C1 segment of cervical spinal cord (tissue), 14 donors: Measurements from ENCODE around the gene KDM1A.
A peak's percentile ranks its signal among the peaks of the same experiment; 100 is the strongest.
"Not testable (repeated sequence)": the region's sequence is repeated elsewhere in the genome, so short reads cannot be mapped to it uniquely, and the experiment has no call there.

ENCODE experiments used
- DNase-seq, 14 donors: peaks; one replicate each; lab custom pipeline; 2025; lab: John Stamatoyannopoulos, UW

KDM1A gene

DNA sequence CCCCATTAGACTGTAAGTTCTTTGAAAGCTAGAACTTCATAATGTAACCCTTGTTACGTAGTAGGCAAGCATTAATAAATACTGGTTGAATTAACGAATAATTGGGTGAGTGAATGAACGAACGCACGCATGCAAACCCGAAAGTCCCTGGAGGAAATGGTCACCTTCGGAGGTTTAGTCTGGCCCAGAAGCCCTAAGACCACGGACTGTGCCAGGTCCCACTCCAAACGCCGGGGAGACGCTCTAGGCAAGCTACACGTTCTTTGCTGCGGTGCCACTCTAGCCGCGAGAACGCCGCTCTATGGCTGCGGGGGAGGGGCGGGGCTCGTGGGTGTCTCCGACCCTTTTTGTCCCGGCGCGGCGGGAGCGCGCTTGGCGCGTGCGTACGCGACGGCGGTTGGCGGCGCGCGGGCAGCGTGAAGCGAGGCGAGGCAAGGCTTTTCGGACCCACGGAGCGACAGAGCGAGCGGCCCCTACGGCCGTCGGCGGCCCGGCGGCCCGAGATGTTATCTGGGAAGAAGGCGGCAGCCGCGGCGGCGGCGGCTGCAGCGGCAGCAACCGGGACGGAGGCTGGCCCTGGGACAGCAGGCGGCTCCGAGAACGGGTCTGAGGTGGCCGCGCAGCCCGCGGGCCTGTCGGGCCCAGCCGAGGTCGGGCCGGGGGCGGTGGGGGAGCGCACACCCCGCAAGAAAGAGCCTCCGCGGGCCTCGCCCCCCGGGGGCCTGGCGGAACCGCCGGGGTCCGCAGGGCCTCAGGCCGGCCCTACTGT is at the start of gene KDM1A:
KDM1A (plus strand) TSS at position 375 of the 769 bp plus-strand sequence; CDS start at position 504, 129 bp downstream.
- DNase-seq = peak; percentile 73 to 98 (median 92)

DNA sequence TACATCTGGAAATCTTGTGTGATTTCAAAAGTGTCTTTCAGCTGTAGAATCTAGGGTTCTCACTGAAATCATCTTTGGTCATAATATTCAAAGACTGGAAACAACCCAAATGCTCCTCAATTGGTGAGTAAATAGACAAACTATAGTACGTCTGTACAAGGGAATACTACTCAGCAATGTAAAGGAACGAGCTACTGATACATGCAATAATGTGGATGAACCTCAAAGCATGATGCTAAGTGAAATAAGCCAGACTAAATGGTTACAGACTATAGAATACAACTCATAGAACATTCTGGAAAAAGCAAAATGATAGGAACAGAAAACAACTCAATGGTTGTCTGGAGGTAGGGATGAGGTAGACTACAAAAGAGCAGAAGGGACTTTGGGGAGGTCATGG is 49.2 kb upstream of the KDM1A start:
- no peak for DNase-seq

DNA sequence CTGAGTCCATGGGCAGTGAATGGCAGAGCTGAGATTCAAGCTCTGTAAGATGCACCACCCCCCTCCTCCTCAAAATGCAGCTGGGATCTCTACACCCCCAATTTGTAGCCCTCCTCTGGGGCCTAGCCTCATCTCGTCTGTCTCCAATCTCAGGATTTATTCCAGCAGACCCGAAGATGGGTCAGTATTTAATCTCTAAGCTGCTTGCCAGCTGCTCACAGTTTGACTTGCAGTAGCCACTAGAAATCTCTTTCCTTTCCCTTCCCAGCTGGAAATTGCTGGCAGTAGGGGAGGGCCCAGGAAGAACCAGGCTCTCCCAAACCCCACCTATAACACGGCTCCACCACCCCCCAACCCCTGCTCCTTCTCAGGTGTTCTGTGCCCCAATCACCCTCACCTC is 48.1 kb upstream of the KDM1A start:
- no peak for DNase-seq

DNA sequence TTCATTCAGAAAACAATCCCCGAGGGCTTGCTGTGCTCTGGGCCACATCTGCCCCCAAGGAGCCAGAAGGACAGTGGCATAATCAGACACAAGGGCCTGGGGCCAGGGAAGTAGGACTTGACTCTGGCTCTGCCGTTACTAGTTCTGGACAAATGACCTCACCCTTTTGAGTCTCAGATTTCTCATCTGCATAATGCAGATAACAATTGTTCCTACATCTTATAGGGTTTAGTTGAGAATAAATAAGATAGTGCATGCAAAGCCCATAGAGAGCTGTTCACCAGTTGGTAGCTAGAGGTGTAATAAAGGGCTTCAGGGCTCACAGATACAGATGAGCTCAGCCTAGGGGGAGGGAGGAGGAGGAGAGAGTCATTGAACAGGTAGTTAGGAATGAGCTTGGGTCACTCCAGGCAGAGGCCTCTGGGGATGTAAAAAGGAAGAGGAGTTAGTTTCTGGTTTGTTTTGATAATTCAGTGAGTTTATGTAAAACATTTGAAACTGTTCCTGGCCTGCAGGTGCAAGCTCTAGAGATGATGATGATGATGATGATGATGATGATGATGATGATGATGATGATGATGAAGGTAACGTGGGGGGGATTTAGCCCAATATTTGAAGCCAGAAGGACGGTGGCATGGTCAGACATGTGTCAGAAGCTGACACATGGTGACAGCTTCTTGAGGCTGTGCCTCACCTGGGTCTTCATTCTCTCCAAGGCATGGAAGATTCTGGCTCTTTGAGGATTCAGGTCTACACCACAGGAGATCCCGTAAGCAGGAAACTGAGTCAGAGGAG is 47.5 kb upstream of the KDM1A start:
- DNase-seq = no peak

DNA sequence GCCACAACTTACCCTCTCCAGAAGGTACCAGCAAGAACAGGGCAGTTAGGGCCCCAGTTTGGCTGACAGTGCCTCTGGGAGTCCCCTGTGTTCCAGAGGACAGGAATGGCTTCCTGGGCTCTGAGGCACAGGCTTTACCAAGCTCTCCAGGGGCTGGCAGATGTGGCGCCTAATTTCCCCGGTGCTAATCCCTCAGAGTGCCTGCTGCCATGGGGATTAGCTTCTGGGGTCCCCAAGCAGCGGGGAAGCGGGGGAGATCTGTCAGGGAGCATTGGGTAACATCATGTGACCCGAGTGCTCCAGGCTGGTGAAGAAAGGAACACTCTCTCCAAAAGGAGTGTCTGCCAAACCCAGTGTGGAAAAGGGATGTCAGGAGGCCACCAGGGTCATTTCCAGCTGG is 46.5 kb upstream of the KDM1A start, which contains the start of gene LACTBL1:
LACTBL1 (minus strand) TSS at position 107 of the 400 bp plus-strand sequence. CDS start 550 bp downstream, outside the sequence.
- no peak for DNase-seq

DNA sequence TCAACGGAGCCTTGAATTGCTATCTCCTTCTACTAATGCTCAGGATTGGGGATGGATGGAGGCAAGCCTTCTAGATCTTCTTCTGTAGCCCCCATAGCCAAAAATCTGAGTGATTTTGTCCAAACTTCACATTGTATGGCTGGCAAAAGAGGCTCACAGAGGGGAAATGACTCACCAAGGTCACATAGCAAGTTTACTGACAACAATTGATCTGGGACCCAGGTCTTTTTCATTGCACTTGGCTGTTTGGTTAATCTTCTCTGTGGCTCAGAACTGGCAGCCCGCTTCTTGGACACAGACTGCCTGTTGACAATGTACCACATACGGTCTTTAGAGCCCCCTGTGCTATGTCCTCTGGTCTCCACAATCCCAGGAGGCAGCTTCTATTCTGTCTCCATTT is 43.6 kb upstream of the KDM1A start:
- DNase-seq = no peak

DNA sequence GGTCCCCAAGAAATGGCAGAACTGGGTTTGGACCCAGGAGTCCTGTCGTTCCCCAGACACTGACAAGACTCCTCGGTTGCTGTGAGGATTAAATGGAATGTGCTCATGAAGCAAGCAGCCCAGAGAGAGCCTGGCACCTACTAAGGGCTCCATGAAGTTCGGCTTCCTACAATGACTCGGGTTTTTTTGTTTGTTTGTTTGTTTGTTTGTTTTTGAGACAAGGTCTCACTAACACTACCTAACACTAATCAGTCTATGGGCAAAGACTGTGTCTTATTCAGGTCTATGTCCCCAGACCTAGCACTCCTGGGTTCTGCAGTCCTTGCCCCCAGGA is 43.2 kb upstream of the KDM1A start:
- DNase-seq = no peak

DNA sequence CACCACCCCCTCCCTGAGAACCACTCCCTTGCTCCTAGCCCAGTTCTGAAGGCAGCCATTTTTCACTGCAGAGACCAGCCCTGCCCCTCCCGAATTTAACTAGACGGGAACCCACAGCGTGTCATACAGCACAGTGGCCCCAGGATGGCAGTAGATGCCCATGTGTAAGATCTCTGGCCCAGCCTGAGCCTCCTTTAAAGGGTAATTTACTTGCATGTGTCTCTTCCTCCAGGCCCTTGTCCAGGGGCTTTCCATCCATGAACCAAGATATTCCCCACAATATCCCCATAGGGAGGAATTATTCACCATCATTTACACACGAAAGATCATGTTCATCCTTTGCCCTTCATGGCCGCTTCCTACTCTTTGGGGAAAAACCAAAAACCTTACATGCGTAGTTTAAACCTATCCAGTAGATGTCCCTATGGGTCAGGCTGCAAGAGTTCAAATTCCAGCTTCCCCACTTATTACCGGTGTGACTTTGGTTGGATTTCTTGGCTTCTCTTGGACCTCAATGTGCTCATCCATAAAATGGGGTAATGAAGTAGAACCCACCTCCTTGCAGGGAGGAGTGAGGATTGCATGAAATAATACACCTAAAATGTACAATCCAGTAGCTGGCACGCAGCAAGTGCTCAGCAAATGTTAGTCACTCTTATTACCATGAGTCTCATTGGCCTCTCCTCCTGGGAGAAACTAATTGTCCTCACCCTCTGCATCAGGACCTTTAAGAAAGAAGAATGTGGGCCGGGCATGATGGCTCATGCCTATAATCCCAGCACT is 42.6 kb upstream of the KDM1A start:
- peak in 8 of 14 donors; percentile 1 to 30 (median 16) for DNase-seq

DNA sequence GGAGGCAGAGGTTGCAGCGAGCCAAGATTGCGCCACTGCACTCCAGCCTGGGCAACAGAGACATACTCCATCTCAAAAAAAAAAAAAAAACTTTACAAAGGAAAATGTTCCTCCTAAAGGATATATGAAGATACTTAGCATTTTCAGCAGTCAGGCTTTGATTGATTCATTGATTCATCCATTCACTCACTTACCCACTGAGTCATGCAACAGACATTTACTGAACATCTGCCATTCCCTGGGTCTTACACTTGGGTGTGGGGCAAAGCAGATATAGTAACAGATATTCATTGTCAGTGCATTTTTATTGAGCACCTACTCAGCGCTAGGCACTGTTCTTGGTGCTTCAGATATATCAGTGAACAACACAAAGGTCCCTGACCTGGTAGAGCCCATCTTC is 41.0 kb upstream of the KDM1A start:
- no peak for DNase-seq

DNA sequence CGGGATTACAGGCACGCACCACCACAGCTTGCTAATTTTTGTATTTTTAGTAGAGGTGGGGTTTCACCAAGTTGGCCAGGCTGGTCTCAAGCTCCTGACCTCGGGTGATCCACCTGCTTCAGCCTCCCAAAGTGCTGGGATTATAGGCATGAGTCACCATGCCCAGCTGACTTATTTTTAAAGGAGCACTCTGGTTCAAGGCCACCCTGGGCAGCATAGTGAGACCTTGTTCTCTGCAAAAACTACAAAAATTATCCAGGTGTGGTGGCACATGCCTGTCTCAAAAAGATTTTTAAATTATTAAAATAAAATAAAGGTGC is 38.8 kb upstream of the KDM1A start:
- DNase-seq = not testable (repeated sequence)

DNA sequence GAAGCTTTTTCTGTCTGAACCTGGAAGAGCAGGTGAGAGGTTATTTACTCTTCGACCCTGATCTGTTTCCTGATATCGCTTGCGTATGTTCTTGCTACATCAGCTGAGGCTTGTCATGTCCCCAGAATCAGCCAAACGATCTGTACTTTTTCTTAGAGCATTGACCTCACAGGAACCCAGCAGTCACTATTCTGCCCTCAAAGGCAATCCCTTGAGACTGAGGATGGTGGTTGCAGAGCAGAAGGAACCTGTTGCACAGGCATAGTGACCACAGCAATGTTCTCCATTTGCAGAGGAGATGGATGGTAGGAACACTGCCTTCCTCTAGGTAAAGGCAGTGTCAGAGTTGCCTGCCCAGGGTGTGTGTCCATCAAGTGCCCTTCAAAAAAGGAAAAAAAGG is 35.3 kb upstream of the KDM1A start:
- DNase-seq = no peak

DNA sequence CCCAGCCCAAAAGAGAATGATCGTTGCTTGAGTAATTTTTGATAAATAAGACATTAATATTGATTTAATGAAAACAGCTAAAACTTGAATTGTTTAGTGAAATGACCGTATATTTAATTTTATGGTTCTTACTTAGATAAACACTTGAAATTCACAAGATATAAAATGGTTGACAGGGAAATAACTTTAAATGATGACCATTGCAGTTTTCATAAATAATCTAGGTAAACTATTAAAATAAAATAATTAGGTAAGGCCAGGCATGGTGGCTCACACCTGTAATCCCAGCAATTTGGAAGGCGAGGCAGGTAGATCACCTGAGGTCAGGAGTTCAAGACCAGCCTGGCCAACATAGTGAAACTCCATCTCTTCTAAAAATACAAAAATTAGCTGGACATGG is 26.9 kb upstream of the KDM1A start:
- DNase-seq = not testable (repeated sequence)

DNA sequence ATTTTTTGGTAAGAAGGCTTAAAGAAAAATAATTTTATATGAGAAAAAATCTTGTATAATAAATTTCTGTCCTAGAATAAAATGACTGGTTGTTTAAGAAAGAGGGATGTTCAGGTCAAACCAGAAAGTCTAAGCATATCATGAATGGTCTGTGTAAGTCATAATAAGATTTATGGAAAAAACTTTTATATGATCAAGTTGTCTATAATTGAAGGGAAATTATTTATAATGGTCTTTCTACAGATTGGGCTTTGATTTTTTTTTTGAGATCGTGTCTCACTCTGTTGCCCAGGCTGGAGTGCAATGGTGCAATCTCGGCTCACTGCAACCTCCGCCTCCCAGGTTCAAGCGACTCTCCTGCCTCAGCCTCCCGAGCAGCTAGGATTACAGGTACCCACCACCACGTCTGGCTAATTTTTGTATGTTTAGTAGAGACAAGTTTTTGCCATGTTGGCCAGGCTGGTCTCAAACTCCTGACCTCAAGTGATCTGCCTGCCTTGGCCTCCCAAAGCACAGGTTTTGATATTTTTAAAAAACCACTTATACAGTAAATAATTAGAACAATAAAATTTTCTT is 26.0 kb upstream of the KDM1A start:
- not testable (repeated sequence) for DNase-seq

DNA sequence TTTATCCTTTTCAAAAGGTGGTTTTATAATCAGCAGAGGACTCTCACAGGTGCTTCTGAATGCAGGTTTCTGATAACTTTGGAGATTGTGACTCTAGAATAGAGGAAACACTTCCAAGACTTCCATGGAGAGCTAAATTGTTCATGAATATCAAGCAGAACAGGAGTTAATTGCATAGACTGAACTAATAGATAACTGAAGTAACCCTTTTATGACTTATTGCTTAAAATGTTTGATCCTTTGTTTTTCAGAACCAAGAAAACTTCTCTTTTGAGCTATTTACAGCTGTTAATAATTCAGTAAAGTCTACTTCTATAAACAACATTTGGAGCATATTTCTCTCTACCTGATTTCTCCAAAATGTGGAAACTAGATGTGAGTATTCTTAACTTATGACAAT is 23.5 kb upstream of the KDM1A start:
- no peak for DNase-seq

DNA sequence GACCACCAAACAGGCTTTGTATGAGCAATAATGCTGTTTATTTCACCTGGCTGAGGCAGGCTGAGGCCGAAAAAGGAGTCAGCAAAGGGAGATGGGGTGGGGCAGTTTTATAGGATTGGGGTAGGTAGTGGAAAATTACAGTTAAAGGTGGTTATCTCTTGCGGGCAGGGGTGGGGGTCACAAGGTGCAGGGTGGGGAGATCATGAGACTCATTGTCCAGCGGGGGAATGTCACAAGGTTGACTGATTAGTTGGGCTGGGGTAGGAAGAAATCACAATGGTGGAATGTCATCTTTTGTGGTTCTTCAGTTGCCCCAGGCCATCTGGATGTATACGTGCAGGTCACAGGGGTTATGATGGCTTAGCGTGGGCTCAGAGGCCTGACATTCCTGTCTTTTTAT is 21.7 kb upstream of the KDM1A start:
- DNase-seq = not testable (repeated sequence)

DNA sequence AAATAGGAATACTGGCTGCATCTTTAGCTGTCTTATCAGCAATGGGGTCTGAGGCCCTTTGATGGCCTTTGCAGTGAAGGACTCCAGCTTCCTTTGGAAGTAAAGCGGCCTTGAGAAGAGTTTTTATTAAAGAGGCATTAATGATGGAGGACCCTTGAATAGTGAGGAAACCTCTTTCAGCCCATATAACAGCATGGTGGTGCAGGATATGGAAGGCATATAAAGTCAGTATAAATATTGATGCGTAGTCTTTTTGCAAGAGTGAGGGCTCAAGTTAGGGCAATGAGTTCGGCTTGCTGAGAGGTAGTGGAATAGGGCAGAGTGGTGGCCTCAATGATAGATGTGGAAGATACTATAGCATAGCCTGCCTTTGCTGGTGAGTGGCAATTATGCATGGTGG is 19.1 kb upstream of the KDM1A start:
- DNase-seq = not testable (repeated sequence)

DNA sequence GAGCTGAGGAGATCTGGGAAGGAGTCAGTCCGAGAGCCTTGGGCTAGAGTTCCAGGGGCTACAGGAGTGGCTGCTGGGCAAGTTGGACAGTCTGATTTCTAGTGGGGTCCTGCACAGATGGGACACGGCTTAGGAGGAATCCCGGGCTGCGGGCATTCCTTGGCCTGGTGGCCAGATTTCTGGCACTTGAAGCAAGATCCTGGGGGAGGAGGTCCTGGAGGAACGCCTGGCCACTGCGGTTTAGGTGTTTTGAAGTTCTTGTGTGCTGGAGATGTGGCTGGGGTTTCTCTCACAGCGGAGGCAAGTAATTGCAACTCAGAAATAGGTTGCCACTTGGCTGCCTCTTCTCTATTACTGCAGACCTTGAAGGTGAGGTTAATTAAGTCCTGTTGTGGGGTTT is 17.1 kb upstream of the KDM1A start:
- DNase-seq = not testable (repeated sequence)

DNA sequence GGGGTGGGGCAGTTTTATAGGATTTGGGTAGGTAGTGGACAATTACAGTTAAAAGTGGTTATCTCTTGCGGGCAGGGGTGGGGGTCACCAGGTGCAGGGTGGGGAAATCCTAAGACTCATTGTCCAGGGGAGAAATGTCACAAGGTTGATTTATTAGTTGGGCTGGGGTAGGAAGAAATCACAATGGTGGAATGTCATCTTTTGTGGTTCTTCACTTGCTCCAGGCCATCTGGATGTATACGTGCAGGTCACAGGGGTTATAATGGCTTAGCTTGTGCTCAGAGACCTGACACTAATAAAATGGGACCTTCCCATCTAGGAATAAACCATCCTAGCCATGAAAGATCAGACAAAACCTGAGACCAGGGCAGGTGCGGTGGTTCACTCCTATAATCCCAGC is 15.2 kb upstream of the KDM1A start:
- no peak for DNase-seq

DNA sequence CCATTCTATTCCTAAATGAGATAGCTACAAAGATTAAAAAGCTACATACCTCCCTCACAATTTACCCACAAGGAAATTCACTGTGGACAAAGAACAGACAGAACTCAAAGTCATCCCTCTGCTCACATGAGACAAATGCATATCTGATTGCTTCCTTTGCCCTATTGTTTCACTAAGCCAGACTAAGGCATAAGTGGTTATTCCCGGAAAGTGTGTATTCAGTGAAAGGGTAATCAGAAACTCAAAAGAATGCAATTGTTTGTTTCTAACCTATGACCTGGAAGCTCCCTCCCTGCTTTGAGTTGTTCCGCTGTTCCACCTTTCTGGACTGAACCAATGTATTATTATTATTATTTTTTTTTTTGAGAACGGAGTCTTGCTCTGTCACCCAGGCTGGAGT is 14.5 kb upstream of the KDM1A start:
- DNase-seq = not testable (repeated sequence)

DNA sequence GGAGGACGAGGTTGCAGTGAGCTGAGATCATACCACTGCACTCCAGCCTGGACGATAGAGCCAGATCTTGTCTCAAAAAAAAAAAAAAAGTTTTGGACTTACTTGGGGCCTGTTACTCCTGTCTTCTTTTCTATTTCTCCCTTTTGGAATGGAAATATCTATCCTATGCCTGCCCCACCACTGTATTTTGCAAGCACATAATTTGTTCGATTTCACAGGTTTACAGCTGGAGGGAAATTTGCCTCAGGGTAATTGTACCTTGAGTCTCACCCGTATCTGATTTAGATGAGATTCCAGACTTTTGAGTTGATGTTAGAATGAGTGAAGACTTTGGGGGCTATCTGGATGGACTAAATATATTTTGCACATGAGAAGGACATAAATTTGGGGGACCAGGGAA is 12.2 kb upstream of the KDM1A start:
- no peak for DNase-seq

DNA sequence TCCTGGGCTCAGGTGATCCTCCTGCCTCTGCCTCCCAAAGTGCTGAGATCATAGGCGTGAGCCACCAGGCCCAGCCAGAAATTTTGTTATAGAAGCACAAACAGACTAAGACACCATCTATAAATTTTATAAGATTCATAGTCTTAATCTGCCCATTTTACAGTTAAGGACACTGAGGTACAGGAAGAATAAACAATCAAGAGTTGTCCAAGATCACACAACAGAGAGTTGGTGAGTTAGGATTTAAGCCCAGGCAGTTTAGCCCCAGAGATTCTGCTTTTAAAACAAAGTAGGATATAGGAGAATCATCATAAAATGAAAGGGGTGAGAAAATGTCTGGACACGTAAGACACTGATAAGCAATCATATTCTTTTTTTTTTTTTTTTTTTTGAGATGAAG is 10.4 kb upstream of the KDM1A start:
- no peak for DNase-seq

DNA sequence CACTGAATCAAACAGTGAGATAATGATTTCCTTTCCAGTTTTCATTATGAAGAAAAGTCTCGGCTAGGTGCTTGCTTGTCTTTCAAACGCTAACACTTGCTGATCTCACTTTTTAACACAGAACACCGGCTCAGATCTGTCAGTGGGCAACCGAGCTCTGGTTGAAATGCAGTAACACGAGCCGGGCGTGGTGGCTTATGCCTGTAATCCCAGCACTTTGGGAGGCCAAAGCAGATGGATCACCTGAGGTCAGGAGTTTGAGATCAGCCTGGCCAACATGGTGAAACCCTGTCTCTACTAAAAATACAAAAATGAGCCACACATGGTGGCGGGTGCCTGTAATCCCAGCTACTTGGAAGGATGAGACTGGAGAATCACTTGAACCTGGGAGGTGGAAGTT is 9.2 kb upstream of the KDM1A start:
- DNase-seq = not testable (repeated sequence)
